Measurements from ENCODE around the gene CAMK2N2. TPM values are rescaled to one million over a fixed set of nuclear protein-coding genes. Genes with fewer than 3 reads are reported as not detected.

Gene CAMK2N2
- total and polyA plus RNA-seq, 9 of the 15 experiments (the other 6 are each of a cell fraction or from before 2014, with no cell fraction given), result 0.08 to 0.22 (median 0.11) TPM; not detected in 5

GRCh38 chr3:184299488-184300377 is 38.4 kb upstream of the CAMK2N2 start (continued):
- TF ChIP-seq MGA (IDR thresholded peaks at IDR 0.05), result peak; percentile 18; the same call in 1 of the 2 replicates
- TF ChIP-seq KLF1 (tag; IDR thresholded peaks at IDR 0.05), result 0 out of 2 replicates have a peak, but pooled peaks have one; percentile 14
- TF ChIP-seq MYC (IDR thresholded peaks at IDR 0.05; ENCODE audit: low read depth, low read length), result no peak
- peak; percentile 27; the same call in 1 of the 2 replicates for TF ChIP-seq MYC (CRISPR knock-in tag; IDR thresholded peaks at IDR 0.05; ENCODE audit: borderline replicate concordance, low read depth)
- 0 out of 2 replicates have a peak, but pooled peaks have one; percentile 37 for TF ChIP-seq MIER1 (IDR thresholded peaks at IDR 0.05; ENCODE audit: low read depth)
- 0 out of 2 replicates have a peak, but pooled peaks have one; percentile 17 for TF ChIP-seq ZFP91 (CRISPR knock-in tag; IDR thresholded peaks at IDR 0.05)
- TF ChIP-seq ARID4B (CRISPR knock-in tag; IDR thresholded peaks at IDR 0.05), result peak; percentile 80
- no peak for TF ChIP-seq TSC22D4 (tag; IDR thresholded peaks at IDR 0.05)

All from K562 (cell line).